Measurements from ENCODE around the gene TLR4. TPM values are rescaled to one million over a fixed set of nuclear protein-coding genes. Genes with fewer than 3 reads are reported as not detected.

The TLR4 gene
- total and polyA plus RNA-seq, 12 donors = 5.5 to 65.2 (median 35.7) TPM

DNA sequence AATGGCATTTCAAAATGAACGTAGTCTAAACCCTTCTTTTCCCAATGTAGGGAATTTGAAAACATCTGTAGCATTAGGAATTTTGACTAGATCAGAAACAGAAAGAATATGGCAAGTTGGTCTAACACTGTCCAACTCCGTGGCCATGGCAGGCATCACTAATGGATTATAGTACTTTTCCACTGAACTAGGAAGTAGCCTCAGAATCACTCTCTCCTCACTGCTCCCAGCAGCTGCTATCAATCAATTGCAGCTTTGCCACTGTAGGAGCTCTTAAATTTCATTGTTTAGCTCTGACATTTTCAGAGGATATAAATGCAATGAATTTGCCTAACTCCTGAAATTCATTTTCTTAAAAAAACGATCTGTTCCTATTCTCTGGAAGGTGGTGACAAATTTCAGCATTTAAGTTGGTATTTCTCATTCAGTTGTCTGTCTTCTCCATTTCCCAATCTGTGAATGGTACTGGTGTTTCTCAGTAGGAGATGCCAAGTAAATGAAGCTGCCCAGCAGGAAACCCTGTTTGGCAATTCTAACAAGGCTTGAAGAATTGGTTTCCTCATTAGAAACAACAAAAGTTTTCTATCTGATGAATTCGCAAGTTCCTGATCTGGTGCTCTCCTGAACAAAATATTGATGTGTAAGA lies 64.7 kb downstream of the TLR4 start:
- WGBS, 4 donors = 60 to 65% (median 61%) methylated on average over 4 of the region's 4 CpGs
- Histone ChIP-seq H3K4me1 (replicated peaks in 1 of 2) (no peaks in the 10 kb centered on the region), H3K27ac (no peak overlapping the region), H3K36me3 (replicated peaks in 1 of 2) (no peaks in the 10 kb centered on the region), H3K4me3 (no peak overlapping the region), H3K9me3 (replicated peaks in 1 of 3) (no peaks in the 10 kb centered on the region), H3K27me3 (no peaks in the 10 kb centered on the region)
- TF ChIP-seq POLR2A (IDR thresholded peaks at IDR 0.05) = no peak
- intact Hi-C loops (cut with DNase I) = no loop called here
- no peak for DNase-seq

- H3K4me3 ChIP-seq = no peak overlapping the region
- H3K27me3 ChIP-seq = no peaks in the 10 kb centered on the region
- no peak for TF ChIP-seq CTCF (IDR thresholded peaks at IDR 0.05)
- no peak for TF ChIP-seq POLR2A (IDR thresholded peaks at IDR 0.05)
- H3K4me1 ChIP-seq (replicated peaks in 1 of 2) = no peaks in the 10 kb centered on the region
- DNase-seq = no peak
- H3K27ac ChIP-seq = no peak overlapping the region
- no peaks in the 10 kb centered on the region for H3K9me3 ChIP-seq (replicated peaks in 1 of 3)
- 67 to 74% (median 72%) methylated on average over 4 of the region's 4 CpGs for WGBS, 4 donors
- no peaks in the 10 kb centered on the region for H3K36me3 ChIP-seq (replicated peaks in 1 of 2)
- intact Hi-C loops (cut with DNase I) = no loop called here
Observed at GRCh38 chr9:117771136-117771535, 66.9 kb downstream of the TLR4 start.

DNA sequence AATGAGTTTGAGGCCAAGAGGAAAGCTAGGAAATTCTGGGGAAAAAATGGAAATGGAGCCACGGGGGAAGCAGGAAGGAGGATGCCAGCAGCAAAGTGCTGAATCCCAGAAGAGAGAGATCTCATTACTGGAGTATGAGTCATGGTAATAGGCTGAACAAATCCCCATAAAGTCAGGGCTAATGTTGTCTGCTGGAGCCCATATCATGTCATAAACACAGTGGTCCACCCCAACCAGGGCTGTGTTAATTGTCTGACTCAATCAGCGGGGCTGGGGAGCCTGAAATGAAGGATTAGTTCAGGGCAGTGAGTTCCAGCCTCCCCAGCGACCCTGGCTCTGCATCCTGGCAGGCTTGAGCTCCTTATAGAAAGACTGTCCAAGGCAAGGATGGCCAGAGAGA lies 68.8 kb downstream of the TLR4 start:
- Histone ChIP-seq H3K27ac (no peak overlapping the region), H3K4me3 (no peak overlapping the region), H3K9me3 (replicated peaks in 1 of 3) (no peaks in the 10 kb centered on the region), H3K4me1 (replicated peaks in 1 of 2) (peaks cover 0 to under 1% of the 10 kb centered on the region in 2 donors), H3K27me3 (no peaks in the 10 kb centered on the region), H3K36me3 (replicated peaks in 1 of 2) (no peaks in the 10 kb centered on the region)
- WGBS, 4 donors = 49 to 72% (median 63%) methylated on average over 3 of the region's 3 CpGs
- TF ChIP-seq POLR2A (IDR thresholded peaks at IDR 0.05) = no peak
- no peak for TF ChIP-seq CTCF (IDR thresholded peaks at IDR 0.05)
- intact Hi-C loops (cut with DNase I) = no loop called here
- DNase-seq = no peak

Small RNA genes lying within 50 kb of the gene (small RNA-seq; reads per million reads assigned to genes)
- gene RNU6-1082P = 0 reads per million in 2 donors
